Stimulated activated CD4-positive, alpha-beta T cell treated with anti-CD3 and anti-CD28 coated beads, TNF-alpha, amount 100 ng/mL, for 4 hours (primary cell): ENCODE data around the gene EHMT1.

Source experiments
- DNase-seq, 3 experiments: peaks; one replicate each; pipeline ENCODE4 v3.0.0-alpha.2; 2020; ENCODE audit warnings: low read depth in 3 of 3

Gene EHMT1

DNA sequence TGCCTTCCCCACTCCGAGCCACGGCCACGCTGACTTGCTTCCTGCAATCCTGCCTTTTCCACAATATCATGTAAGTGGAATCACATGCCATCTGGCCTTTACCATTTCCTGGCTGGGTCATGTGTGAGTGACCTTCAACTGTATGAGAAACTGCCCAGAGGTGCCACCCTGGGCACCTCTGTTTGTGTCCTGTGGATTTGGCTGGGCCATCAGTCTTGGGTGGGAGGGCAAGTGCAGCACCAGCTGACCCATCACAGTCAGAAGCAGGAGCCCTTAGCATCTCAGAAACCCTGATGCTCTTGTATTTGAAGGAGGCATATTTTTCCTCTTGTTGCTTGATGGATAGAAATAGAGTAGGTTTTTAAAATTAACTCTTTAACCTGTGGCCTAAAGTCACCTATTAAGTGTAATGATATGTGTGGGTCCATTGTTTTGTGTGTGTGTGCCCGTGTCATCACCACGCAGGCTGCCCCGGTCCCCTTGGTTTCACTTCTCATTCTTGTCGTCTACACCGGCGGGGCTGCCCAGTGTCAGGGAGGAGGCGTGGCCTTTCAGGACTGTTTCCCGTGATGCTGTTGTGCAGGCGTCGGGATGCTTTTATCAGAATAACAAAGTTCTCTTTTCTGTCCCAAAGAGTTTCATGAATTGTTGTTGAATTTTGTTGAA is 206.7 kb downstream of the EHMT1 start:
- no peak for DNase-seq

DNA sequence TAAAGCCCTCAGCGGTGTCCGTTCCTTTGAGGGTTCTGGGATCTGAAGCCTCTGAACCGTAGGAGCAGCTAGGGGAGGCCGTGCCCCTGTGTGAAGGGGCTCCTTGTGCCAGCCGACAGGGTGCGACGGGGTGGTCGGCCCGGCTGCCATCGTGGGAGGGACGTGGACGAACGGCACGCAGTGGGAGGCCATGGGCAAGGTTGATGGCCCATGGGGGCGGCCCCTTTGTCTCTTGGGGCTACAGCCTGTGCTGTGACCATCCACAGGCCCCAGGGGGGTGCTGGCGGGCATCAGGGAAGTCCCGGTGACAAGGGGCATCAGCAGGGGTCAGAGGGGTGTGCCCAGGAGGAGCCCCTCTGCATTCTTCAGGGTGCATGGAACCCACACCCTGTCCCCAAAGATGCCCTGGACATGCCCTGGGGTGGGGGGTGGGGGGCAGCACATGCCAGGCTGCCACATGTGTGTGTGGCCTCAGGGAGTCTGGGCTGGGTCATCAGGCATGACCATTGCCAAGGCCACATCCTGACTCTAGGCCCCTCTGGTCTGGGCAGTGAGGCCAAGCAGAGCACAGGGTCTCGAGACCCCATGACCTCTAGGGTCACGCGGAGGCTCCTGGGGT is 209.2 kb downstream of the EHMT1 start:
- no peak for DNase-seq

DNA sequence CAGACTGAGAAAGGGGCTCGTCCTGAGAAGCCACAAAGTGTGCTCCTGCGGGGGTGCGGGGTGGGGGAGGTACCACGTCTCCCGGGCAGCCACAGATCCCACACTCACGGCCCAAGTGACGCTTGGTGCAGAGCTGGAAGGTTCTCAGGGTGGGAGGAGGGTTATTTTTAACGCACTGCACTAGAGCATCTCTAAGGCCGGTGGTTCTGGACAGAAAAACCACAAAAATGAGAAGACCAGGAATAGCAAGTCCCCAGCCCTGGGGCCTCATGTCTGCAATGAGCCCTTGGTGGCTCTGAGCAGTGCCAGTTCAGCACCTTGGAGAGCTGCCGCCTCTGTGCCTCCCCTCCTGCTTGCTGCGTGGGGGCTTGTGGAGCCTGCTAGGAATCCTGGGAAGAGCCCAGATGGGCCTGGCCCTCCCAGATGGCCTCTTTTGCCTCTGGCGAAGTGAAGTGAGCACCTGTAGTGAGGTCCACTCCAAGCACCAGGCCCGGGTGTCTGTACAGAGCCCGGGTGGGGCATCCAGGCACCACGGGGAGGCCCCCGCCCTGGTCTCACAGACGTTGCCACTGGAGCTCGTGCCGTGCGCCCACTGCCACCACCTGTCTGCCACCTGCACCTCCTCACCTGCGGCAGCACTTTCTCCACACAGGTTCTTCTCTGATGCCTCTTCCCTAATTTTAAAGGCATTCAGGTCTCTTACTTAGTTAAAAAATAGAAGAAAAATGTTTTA is 209.9 kb downstream of the EHMT1 start:
- DNase-seq: no peak

DNA sequence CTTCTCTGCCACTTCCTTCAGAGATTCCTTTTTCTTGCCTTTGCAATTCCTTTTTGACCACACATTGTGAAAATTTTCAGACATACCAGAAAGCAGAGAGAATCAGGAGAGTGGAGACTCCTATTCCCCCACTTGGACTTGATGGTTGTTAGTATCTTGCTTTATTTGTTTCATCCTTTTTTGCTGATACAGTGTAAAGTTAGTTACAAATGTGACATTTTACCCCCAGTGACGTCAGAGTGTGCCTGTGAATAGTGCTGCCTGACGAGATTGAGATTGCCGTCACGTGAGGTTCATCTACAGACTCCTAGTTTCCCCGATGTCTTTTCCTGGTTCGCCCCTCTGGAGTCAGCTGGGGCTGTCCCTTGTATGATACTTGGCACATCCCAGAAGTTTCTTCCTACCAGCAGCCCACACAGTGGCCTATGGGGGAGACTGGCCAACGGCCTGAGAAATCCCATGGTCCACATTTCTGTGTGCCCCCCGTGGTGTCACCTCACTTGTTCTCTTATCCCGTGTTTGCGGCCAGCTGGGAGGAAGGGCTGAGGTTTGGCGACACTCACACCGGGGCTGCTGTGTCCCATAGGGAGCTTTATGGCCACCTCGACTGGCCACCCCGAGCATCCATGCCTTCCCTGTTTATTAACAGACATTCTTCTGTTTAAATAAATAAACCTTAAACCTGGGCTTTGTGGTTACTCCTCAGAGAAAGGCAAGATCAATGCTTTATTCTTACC is 210.6 kb downstream of the EHMT1 start:
- DNase-seq: no peak

DNA sequence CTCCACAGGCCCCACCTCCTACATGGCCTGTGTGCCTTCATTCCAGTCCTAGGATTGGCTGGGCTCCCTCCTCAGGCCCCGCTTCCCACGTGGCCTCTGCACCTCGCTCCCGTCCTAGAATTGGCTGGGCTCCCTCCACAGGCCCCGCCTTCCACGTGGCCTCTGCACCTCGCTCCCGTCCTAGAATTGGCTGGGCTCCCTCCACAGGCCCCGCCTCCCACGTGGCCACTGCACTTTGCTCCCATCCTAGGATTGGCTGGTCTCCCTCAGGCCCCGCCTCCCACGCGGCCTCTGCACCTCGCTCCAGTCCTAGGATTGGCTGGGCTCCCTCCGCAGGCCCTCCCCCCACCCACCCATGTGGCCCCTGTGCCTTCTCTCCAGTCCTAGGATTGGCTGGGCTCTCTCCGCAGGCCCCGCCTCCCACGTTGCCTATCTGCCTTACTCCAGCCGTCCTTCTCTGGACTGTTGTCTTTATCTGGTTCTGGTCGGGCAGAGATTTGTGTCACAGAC is 213.4 kb downstream of the EHMT1 start:
- no peak for DNase-seq

DNA sequence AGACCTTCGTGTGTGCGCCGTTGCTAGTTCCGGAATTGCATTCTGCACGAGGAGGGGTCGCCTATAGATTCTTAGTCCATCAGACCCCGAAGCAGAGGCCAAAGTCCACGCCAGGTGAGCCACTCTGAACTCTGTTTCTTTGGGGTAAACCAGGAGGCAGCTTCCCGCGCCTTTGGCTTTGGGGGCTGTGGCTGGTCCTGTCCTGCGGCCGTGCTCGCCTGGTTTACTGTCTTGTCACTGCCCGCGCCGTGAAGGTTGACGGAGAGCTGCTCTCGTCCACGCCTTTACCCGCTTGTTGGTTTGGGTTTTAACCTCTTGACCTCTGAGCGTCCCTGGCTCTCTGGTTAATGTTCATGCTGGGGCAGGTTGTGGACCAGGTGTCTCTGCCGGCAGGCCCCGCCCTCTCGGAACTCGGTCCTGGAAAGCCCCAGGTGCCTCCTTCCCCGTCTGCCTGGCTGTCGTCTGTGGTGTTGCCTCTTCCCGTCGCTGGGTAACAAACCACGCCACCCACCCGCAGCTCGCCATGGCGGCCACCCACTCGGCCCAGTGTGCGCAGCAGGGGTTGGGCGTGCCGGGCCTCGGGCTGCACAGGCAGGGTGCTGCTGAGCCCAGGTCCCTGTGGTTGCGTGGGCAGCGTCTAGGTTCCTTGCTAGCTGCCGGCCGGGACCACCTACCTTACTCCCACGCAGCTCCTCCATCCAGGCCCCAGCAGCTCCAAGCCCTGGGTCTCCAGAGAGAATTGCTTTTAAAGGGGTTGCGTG is 214.2 kb downstream of the EHMT1 start:
- DNase-seq: no peak

DNA sequence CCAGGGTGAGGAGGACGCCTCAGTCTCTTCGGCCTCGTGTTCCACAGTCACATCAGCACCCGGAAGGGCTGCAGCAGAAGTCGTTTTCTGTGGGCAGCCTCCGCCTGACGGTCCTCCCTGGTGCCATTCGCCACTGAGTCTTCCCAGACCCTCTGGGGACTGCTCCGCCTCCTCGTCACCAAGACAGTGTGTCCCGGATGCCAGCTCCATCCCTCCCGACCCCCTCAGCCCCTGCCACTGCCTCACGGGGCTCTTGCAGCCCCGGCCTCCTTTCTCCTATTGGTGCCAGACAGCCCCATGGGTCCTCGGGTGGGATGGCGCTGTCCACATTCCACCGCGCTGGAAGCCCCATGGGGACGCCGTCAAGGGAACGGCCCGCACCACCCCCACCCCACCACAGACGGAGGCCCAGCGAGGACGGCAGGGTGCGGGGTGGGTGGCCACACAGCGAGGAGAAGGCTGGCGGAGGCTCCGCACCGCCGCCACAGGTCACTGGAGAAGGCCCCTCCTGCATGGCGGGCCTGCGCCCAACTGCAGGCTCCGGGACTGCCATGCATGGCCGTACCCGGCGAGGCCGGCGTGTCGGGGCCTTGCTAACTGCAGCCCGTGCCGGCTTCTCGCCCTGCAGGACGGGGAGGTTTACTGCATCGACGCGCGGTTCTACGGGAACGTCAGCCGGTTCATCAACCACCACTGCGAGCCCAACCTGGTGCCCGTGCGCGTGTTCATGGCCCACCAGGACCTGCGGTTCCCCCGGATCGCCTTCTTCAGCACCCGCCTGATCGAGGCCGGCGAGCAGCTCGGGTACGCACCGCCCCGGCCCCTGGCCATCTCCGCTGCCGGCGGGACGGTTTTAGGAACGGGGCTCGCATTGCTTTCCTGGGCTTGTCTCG is 215.2 kb downstream of the EHMT1 start:
- DNase-seq: no peak

DNA sequence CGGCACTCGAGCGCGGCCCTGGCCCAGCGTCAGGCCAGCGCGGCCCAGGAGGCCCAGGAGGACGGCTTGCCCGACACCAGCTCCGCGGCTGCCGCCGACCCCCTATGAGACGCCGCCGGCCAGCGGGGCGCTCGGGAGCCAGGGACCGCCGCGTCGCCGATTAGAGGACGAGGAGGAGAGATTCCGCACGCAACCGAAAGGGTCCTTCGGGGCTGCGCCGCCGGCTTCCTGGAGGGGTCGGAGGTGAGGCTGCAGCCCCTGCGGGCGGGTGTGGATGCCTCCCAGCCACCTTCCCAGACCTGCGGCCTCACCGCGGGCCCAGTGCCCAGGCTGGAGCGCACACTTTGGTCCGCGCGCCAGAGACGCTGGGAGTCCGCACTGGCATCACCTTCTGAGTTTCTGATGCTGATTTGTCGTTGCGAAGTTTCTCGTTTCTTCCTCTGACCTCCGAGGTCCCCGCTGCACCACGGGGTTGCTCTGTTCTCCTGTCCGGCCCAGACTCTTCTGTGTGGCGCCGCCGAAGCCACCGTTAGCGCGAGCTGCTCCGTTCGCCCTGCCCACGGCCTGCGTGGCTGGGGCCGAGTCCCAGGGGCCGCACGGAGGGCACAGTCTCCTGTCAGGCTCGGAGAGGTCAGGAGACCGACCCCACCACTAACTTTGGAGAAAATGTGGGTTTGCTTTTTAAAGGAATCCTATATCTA is 216.2 kb downstream of the EHMT1 start:
- DNase-seq: no peak

DNA sequence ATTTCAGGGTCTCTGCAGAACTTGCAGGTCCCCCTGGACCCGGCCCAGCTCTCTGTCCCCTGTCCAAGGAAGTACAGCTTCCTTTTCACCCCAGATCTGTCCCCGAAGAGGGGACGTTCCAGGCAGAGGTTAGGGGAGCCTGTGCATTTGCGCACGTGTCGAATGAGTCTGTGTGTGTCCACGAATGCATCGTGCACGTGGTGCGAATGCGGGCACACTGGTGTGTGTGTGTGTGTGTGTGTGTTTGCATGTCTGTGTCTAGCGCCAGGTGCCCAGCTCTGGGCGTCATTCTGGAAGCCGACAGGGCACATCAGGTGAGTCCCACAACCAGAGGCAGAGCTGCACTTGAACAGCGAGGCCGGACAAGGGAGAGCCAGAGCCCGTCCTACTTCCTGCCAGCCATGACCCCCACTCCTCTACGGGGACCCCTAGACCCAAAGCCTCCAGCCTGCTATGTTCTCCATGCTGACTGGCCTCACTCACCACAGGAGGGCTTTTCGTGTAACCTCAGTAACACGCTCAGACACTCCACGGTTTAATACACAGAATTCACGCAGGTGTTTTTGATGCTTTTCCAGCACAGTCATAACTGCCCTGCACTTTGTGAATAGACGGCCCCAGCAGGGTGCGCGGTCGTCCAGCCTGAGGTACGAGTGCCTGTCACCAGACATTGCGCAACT is 217.5 kb downstream of the EHMT1 start:
- DNase-seq: no peak

DNA sequence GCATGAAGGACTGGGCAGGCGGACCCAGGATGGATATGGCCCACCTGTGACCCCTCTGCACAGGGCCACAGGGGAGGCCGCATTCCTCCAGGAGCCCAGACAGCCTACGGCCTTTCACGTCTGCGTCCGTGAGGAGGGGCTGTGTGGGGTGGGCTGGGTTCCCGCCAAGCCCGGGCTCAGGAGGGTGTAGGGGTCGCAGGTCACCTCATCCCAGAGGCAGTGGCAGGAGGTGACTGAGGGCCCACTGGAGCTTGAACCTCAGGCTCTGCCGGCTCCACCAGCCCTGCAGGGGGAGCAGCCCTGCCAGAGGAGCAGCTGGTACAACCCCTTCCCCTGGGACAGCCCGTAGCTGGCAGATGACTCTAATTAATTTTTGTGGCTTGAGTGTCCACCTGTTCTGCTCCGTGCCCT is 218.0 kb downstream of the EHMT1 start:
- no peak for DNase-seq

DNA sequence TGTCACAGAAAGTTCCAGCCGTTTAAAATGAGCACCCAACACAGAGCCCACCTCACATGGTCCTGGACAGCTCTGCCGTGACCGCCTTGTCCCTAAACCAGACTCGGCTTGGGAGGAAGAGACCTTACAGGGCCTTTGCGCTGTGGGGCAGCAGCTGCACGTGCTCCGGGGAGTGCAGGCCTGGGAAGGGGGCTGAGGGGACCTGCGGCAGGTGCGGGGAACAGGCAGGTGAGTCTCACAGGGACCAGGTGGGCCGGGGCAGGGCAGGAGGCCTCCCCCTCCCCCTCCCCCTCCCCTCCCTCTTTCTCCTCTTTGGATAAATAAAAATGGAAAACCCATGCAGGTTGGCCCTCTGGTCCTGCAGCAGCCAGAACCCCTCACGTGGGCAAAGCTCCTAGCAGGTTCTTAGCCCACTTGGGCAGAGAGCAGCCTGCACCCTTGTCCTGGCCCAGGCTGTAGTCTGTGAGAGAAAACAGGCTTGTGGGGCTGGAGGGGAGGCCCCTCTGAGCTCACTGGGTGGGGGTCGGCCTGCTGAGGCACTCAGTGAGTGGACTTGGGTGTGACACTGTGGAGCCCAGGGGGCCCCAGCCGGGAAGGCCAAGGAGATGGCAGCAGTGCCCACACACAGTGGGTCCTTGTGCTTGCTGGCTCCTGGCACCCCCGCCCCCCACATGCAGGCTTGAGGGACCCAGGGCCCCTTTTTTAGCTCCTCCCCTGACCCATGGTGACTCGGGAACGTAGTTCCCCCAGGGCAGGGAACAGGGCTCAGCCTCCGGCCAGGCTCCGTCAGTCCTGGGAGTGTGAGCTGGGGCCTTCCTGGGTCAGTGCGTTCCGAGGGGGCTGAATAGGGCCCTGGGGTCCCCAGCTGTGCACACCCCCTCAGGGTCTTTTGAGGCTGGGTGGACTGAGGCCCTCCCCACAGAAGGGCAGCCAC is 218.8 kb downstream of the EHMT1 start:
- DNase-seq: no peak

DNA sequence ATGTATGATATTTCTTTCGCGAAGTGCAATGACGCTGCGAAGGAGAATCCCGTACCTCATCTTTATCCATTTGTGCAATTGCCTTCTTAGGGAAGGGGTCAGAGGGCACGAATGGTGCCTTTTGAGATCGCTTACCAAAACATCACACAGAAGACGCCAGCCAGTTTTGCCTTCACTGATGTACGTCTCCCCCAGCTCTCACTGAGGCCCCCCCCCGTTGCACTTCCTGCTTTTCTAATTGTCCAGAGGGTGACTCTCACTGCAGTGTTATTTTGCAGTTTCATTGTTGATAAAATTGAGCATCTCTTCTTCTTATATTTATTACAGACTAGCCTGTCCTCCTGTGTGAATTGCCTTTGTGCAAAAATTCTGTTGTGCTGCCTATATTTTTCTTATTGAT is 219.8 kb downstream of the EHMT1 start:
- no peak for DNase-seq

DNA sequence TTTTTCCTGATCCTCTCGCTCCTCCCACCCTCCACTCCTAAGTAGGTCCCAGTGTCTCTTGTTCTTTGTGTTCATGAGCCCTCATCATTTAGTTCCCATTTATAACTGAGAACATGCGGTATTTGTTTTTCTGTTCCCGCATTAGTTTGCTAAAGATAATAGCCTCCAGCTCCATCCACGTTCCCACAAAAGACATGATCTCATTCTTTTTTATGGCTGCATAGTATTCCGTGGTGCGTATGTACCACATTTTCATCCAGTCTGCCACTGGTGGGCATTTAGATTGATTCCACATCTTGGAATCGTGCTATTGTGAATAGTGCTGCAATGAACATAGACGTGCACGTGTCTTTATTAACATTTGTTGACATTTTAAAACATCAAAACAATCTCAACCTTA is 224.6 kb downstream of the EHMT1 start:
- no peak for DNase-seq

DNA sequence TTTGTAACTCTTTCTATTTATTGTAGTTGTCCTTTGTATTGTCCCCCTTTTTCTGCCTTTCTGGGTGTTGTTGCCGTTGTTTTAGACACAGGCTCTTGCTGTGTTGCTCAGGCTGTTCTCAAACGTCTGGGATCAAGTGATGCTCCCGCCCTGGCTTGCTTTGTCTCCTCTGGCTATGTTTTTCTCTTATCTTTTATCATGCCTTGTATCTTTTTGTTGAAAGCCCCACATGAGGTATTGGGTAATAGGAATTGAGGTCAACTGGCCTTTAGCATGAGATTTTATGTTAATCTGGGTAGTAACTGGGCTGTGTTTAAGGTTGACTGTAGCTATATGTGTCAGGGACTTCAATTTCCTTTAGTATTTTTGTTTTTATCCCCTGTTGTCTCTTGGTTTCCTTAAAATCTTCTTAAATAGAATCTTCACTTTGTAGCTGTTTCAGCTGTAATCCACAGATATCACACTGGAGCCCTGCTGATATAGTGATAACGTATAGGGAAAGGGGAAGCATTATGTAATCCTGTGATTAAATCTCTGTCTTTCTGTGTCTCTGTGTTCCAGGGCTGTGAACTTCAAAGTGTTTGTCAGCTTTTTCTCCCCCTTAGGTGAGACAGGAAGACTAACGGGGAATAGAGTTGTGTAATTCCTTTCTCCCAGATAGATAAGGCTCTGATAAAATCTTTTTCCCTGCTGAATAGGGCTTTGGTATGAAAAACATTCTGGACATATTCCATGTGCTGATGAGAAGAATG is 232.9 kb downstream of the EHMT1 start:
- DNase-seq: no peak

DNA sequence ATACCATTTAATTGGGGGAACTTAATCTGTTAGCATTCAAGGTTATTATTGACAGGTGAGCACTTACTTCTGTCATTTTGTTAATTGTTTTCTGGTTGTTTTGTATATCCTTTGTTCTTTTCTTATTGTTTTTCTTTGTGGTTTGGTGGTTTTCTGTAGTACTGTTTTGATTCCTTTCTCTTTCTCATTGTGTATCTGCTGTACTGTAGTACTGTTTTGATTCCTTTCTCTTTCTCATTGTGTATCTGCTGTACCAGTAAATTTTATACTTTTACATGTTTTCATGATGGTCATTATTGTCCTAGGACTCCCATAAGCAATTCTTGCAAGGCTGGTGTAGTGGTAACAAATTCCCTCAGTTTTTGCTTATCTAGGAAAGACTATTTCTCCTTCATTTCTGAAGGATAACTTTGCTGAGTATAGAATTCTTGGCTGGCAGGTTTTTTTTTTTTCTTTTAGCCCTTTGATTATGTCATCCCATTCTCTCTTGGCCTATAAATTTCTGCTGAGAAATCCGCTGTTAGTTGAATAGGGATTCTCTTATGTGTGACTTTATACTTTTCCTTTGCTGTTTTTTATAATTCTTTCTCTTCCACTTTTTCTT is 234.7 kb downstream of the EHMT1 start:
- no peak for DNase-seq

DNA sequence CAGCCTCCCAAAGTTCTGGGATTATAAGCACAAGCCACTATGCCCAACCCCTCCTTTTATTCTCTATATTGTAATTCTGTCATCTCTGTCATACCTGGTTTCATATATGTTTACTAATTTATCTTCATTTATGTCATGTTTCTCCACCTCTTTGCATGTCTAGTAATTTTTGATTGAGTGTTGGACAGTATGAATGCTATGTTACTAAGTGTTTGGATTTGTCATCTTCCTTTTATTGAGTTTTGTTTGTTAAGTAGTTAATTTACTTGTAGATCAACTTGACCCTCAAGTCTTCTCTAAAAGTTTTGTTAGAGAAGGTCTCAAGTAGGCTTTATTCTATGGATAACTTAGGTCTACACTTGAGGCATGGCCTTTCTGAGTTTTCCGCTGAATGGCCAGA is 241.6 kb downstream of the EHMT1 start:
- DNase-seq: no peak

DNA sequence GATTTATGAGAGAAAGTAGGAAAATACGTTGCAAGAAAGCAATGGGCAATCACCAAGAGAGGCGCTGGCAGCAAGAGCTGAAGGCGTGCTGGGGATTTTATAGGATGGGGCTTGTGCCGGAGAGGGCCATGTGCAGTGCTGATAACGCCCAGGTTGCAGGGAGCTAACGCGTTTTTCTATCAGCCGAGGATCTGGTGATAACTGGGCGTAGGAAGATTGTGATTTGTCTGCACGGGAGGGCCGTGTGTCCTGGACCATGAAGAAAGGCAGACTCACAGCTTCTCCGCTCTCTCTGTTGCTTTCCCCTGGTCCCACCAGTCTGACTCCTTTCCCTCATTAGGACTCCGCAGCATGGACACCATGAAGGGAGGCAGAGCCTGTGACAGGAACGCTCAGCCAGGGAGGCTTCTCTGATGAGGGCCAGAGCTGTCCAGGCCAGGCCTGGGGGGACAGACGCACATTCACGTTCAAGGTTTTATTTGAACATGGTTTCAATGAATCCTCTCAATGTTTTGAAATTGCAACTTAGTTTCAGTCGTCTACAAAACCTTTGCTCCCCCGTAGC is 246.9 kb downstream of the EHMT1 start:
- DNase-seq: no peak
